GM21528 (cell line): ENCODE results near the gene COA3.

Source experiments
- ATAC-seq: cut with Tn5 transposase; IDR thresholded peaks from one replicate; pipeline ENCODE4 v1.9.1; 2021; ENCODE audit warnings: mild to moderate bottlenecking, moderate library complexity; ENCODE audit not compliant: unreplicated experiment, low FRiP score

COA3 gene

GRCh38 chr17:42798383-42799380 is at the start of gene COA3, which contains the start of gene CNTD1:
TSS of gene COA3 (minus strand) at chr17:42798704. CDS start at chr17:42798681, 23 bp downstream.
TSS of gene CNTD1 (plus strand) at chr17:42798861. CDS start at chr17:42799068, 207 bp downstream.
- peak; percentile 70 for ATAC-seq

- no peak for ATAC-seq
These were observed 49.6 kb upstream of the COA3 start for GRCh38 chr17:42848093-42848492.

GRCh38 chr17:42846594-42847280 is 48.2 kb upstream of the COA3 start:
- ATAC-seq: no peak

- no peak for ATAC-seq
These were observed 47.6 kb upstream of the COA3 start for GRCh38 chr17:42845918-42846593.

GRCh38 chr17:42845556-42845917 is 47.0 kb upstream of the COA3 start:
- no peak for ATAC-seq

- no peak for ATAC-seq
These were observed 46.5 kb upstream of the COA3 start for GRCh38 chr17:42844761-42845555.

- ATAC-seq: no peak
These were observed 45.8 kb upstream of the COA3 start, which contains the start of gene AOC2 for GRCh38 chr17:42844271-42844670. TSS of gene AOC2 (plus strand) at chr17:42844580. CDS start at chr17:42844627, 47 bp downstream.

- no peak for ATAC-seq
These were observed 44.9 kb upstream of the COA3 start for GRCh38 chr17:42843358-42843934.

GRCh38 chr17:42841975-42842685 is 43.6 kb upstream of the COA3 start:
- ATAC-seq: no peak

GRCh38 chr17:42835732-42836131 is 37.2 kb upstream of the COA3 start:
- ATAC-seq: no peak

GRCh38 chr17:42833767-42834422 is 35.4 kb upstream of the COA3 start:
- ATAC-seq: no peak

- ATAC-seq: peak; percentile 82
These were observed 34.6 kb upstream of the COA3 start, which contains the start of gene PSME3 for GRCh38 chr17:42832934-42833766. TSS of gene PSME3 (plus strand) at chr17:42833397. CDS start at chr17:42833632, 235 bp downstream.

- no peak for ATAC-seq
These were observed 33.9 kb upstream of the COA3 start for GRCh38 chr17:42832213-42832933.

- no peak for ATAC-seq
These were observed 32.5 kb upstream of the COA3 start for GRCh38 chr17:42830971-42831370.

GRCh38 chr17:42827472-42827871 is 29.0 kb upstream of the COA3 start:
- no peak for ATAC-seq

- ATAC-seq: no peak
These were observed 22.7 kb upstream of the COA3 start for GRCh38 chr17:42821176-42821575.
